MM.1S (cell line): Measurements from ENCODE around the gene TRABD2B.

Experiments
- DNase-seq: peaks from one replicate; pipeline ENCODE4 v3.0.0-alpha.2; 2015
- H2AFZ ChIP-seq: fragments of 300-600 bp; sonication (generic); 2 replicates; pipeline ENCODE4 v1.6.0; 2016; ENCODE audit warnings: antibody characterized with exemption, low read length
- H3F3A ChIP-seq: fragments of 300-600 bp; sonication (generic); 2 replicates; pipeline ENCODE4 v1.6.1; 2016; ENCODE audit warnings: mild to moderate bottlenecking, antibody characterized with exemption, low read length, moderate library complexity, mixed read lengths; ENCODE audit not compliant: insufficient read depth
- H3K27ac ChIP-seq: fragments of 300-600 bp; sonication (generic); 2 replicates; pipeline ENCODE4 v1.5.1; 2016; ENCODE audit warnings: mild to moderate bottlenecking, low read length
- H3K27me3 ChIP-seq: fragments of 300-600 bp; sonication (generic); replicated peaks from 2 replicates; pipeline ENCODE4 v1.6.0; 2016; ENCODE audit warnings: low read length; ENCODE audit not compliant: insufficient read depth
- H3K36me3 ChIP-seq: fragments of 300-600 bp; sonication (generic); replicated peaks from 2 replicates; pipeline ENCODE4 v1.6.1; 2016; ENCODE audit warnings: mild to moderate bottlenecking, low read length, mixed read lengths; ENCODE audit not compliant: insufficient read depth
- H3K4me1 ChIP-seq: fragments of 300-600 bp; sonication (generic); 2 replicates; pipeline ENCODE4 v1.6.1; 2016; ENCODE audit warnings: low read length, mixed read lengths
- H3K4me2 ChIP-seq: fragments of 300-600 bp; sonication (generic); 2 replicates; pipeline ENCODE4 v1.6.0; 2016; ENCODE audit warnings: low read depth, low read length
- H3K4me3 ChIP-seq: fragments of 300-600 bp; sonication (generic); 2 replicates; pipeline ENCODE4 v1.5.1; 2016; ENCODE audit warnings: low read length, mixed read lengths
- H3K79me2 ChIP-seq: fragments of 300-600 bp; sonication (generic); 2 replicates; pipeline ENCODE4 v1.6.1; 2016; ENCODE audit warnings: mixed run types, low read length, mixed read lengths
- H3K9ac ChIP-seq: fragments of 300-600 bp; sonication (generic); 2 replicates; pipeline ENCODE4 v1.6.1; 2016; ENCODE audit warnings: low read length, mixed read lengths
- H3K9me2 ChIP-seq: fragments of 300-600 bp; sonication (generic); replicated peaks from 2 replicates; pipeline ENCODE4 v1.6.1; 2016; ENCODE audit warnings: mild to moderate bottlenecking, low read length, mixed read lengths; ENCODE audit not compliant: insufficient read depth
- H3K9me3 ChIP-seq: fragments of 300-600 bp; sonication (generic); replicated peaks from 2 replicates; pipeline ENCODE4 v1.6.1; 2016; ENCODE audit warnings: mild to moderate bottlenecking, low read length, mixed read lengths; ENCODE audit not compliant: insufficient read depth
- H4K20me1 ChIP-seq: fragments of 300-600 bp; sonication (generic); 2 replicates; pipeline ENCODE4 v1.6.1; 2016; ENCODE audit warnings: mild to moderate bottlenecking, low read length, moderate library complexity, mixed read lengths; ENCODE audit not compliant: insufficient read depth
- CTCF ChIP-seq: fragments of 300-600 bp; sonication (generic); IDR thresholded peaks from 2 replicates; pipeline ENCODE4 v1.5.1; 2016; ENCODE audit warnings: antibody characterized with exemption, low read length, mixed read lengths
- EZH2 ChIP-seq: fragments of 300-600 bp; sonication (generic); optimal IDR thresholded peaks from 2 replicates; pipeline ENCODE3; 2017; ENCODE audit warnings: low read depth, mild to moderate bottlenecking, antibody characterized with exemption, low read length, mixed read lengths
- EZH2phosphoT487 ChIP-seq: fragments of 300-600 bp; sonication (generic); IDR thresholded peaks from 2 replicates; pipeline ENCODE4 v1.6.1; 2018; ENCODE audit warnings: antibody characterized with exemption, low read length

TRABD2B gene

GRCh38 chr1:47853059-47853458 is 144.1 kb downstream of the TRABD2B start:
- Histone ChIP-seq H3K9ac (no peak overlapping the region), H3K9me2 (no peaks in the 10 kb centered on the region), H3K4me2 (no peak overlapping the region), H3K4me1 (no peaks in the 10 kb centered on the region), H3K4me3 (no peak overlapping the region), H3K9me3 (no peaks in the 10 kb centered on the region), H3K36me3 (no peaks in the 10 kb centered on the region), H3K79me2 (no peaks in the 10 kb centered on the region), H3F3A (no peaks in the 10 kb centered on the region), H4K20me1 (no peaks in the 10 kb centered on the region), H2AFZ (no peak overlapping the region), H3K27me3 (no peaks in the 10 kb centered on the region), H3K27ac (no peak overlapping the region)
- no peak for DNase-seq
- TF ChIP-seq EZH2phosphoT487 (no peak), CTCF (no peak)

DNA sequence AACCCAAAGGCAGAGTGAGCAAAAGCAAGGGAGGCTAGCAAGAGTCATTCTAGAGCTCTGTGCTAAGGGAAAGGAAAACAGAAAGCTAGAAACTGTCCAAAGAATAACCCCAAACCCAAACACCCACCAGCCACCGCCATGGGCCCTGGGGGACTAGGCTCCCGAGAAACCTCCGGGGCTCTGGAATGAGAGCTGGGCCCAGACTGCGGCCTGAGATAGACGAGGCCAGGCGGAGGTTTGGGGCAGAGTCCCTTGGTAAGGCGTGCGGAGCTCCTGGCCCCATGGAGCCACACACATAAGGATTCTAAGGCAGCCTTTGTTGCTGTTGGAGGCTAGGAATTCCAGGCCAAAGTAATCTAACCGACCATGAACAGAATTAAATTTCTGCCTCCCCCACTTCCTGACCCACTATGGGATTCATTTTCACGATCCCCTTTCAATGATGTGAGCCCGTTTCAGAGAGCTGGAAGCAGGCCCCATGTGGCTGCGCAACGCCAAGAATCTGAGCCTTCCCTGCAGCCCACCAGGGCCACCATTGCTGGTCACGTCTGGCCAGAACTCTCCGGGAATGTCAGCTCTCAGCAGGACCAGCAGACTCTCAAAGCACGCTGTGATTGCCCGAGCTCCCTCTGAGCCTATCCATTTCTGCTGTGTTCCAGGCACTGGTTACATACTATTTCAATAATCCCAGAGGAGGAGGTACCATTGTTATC is 145.0 kb downstream of the TRABD2B start:
- Histone ChIP-seq H3K9ac (no peak overlapping the region), H2AFZ (no peak overlapping the region), H3K9me3 (no peaks in the 10 kb centered on the region), H3K4me2 (no peak overlapping the region), H3K79me2 (no peaks in the 10 kb centered on the region), H3K4me3 (no peak overlapping the region), H3K27ac (no peak overlapping the region), H3F3A (no peaks in the 10 kb centered on the region), H3K27me3 (no peaks in the 10 kb centered on the region), H3K4me1 (no peaks in the 10 kb centered on the region), H3K36me3 (no peaks in the 10 kb centered on the region), H3K9me2 (no peaks in the 10 kb centered on the region), H4K20me1 (no peaks in the 10 kb centered on the region)
- no peak for TF ChIP-seq EZH2
- no peak for DNase-seq

DNA sequence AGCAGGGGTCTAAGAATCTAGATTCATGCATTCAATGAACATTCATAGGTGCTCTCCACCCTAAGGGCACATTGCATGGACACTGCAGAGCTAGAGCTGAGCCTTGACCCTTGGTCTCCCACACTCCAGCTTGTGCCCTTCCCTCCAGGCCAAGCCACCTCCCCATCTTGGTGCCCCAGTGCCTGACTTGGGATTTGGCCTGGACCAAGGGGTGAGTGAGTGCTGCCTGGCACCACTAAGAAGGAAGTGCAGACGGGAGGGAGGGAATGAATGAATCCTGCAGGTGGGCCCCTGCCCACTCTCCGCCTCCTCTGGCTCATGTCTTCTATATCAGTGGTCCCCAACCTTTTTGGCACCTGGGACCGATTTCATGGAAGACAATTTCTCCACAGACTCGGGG is 146.7 kb downstream of the TRABD2B start:
- no peak overlapping the region for H3K4me2 ChIP-seq
- H4K20me1 ChIP-seq = no peaks in the 10 kb centered on the region
- TF ChIP-seq CTCF (no peak), EZH2phosphoT487 (no peak), EZH2 (no peak)
- H2AFZ ChIP-seq = no peak overlapping the region
- H3K36me3 ChIP-seq = no peaks in the 10 kb centered on the region
- no peaks in the 10 kb centered on the region for H3K27me3 ChIP-seq
- H3K9me2 ChIP-seq = no peaks in the 10 kb centered on the region
- H3F3A ChIP-seq = no peaks in the 10 kb centered on the region
- no peak overlapping the region for H3K4me3 ChIP-seq
- H3K27ac ChIP-seq = no peak overlapping the region
- no peaks in the 10 kb centered on the region for H3K9me3 ChIP-seq
- no peak overlapping the region for H3K9ac ChIP-seq
- DNase-seq = no peak
- no peaks in the 10 kb centered on the region for H3K79me2 ChIP-seq
- no peaks in the 10 kb centered on the region for H3K4me1 ChIP-seq

DNA sequence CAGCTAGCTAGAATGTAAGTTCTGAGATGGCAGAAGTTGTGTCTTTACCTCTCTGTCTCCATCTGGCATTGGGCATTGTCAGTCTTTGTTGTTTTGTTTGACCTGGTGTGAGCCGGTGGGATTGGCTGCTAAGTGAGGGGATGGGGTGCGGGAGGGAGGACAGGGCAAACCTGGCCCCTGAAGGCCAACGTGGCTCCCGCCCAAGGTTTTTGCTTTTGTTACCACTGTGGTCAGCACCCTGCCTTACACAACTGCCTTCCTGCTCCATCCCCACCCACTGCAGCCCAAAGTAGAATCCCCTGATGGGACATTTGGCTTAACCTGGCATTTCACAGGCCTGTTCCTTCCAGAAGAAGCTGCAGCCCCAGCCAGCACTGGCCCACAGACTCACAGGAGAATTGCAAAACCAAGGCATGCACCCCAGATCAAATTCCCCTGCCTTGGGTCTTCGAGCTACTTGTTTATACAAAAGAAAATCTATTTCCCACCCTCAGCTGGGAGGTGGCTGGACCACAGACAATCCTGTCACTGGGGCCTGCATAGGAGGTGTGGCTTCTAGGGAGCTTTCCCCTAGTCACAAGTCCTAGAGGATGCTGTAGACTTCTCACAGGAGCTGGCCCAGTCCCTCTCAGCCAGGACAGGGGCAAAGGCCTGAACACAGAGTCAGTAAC is 147.5 kb downstream of the TRABD2B start:
- no peaks in the 10 kb centered on the region for H4K20me1 ChIP-seq
- no peak overlapping the region for H3K27ac ChIP-seq
- H3K9me3 ChIP-seq = no peaks in the 10 kb centered on the region
- no peaks in the 10 kb centered on the region for H3K27me3 ChIP-seq
- H3F3A ChIP-seq = no peaks in the 10 kb centered on the region
- H3K36me3 ChIP-seq = no peaks in the 10 kb centered on the region
- no peak for DNase-seq
- no peak overlapping the region for H2AFZ ChIP-seq
- H3K4me3 ChIP-seq = no peak overlapping the region
- no peaks in the 10 kb centered on the region for H3K4me1 ChIP-seq
- no peaks in the 10 kb centered on the region for H3K9me2 ChIP-seq
- no peak overlapping the region for H3K9ac ChIP-seq
- H3K4me2 ChIP-seq = no peak overlapping the region
- no peaks in the 10 kb centered on the region for H3K79me2 ChIP-seq
- TF ChIP-seq EZH2phosphoT487 = no peak
- TF ChIP-seq EZH2 = no peak
- TF ChIP-seq CTCF = no peak
